Prostate gland (tissue), 2 donors: Measurements from ENCODE around the gene DACH1.

Experiments
- POLR2A ChIP-seq: fragments of 450-650 bp; IDR thresholded peaks from one replicate; pipeline ENCODE4 v1.6.1; 2016; ENCODE audit warnings: antibody characterized with exemption, mild to moderate bottlenecking
- TF ChIP-seq, protein P1 (sequence below), 4 experiments: fragments of 200-600 bp in 2 of 4; fragments of 450-650 bp in 2 of 4; sonication (generic) in 2 of 4; IDR thresholded peaks; 1 replicate in 3 of 4; 2 replicates in 1 of 4; pipeline ENCODE4 v1.5.1; 2016 to 2019; ENCODE audit warnings: antibody characterized with exemption in 4 of 4, mild to moderate bottlenecking in 2 of 4, moderate library complexity in 2 of 4

DNA sequence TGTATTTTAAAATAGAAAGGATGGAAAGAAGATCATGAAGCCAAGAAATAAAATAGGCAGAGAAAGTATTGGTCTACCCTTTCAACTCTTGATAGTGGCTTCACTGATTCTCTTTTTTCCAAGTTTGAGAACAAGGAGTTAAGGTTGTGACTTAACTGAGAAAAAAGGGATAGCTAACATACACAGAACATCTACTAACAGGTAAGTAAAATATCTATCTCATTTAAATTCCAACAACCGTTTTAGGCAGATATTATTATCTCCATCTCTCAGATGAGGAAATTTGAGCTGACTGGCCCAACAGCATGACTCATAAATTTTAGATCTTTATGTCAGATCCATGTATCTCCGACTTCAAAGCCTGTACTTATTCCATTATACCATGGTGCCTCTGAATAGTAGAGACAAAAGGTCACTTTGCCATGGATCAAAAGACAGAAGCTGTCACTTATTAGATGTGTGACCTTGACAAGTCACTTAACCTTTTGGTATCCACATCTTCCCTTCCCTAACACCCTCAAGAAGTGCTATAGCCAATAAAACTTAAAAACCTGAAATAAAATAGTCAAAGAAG lies 152.1 kb downstream of the DACH1 start:
- TF ChIP-seq, protein P1, sequence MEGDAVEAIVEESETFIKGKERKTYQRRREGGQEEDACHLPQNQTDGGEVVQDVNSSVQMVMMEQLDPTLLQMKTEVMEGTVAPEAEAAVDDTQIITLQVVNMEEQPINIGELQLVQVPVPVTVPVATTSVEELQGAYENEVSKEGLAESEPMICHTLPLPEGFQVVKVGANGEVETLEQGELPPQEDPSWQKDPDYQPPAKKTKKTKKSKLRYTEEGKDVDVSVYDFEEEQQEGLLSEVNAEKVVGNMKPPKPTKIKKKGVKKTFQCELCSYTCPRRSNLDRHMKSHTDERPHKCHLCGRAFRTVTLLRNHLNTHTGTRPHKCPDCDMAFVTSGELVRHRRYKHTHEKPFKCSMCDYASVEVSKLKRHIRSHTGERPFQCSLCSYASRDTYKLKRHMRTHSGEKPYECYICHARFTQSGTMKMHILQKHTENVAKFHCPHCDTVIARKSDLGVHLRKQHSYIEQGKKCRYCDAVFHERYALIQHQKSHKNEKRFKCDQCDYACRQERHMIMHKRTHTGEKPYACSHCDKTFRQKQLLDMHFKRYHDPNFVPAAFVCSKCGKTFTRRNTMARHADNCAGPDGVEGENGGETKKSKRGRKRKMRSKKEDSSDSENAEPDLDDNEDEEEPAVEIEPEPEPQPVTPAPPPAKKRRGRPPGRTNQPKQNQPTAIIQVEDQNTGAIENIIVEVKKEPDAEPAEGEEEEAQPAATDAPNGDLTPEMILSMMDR (IDR thresholded peaks at IDR 0.05) = no peak
- no peak for TF ChIP-seq POLR2A
